ENCODE results near the gene HLA-E. TPM values are rescaled to one million over a fixed set of nuclear protein-coding genes. Genes with fewer than 3 reads are reported as not detected.
A peak's percentile ranks its signal among the peaks of the same experiment; 100 is the strongest.

The HLA-E gene
- total and polyA plus RNA-seq, 2 of the 13 experiments (the other 11 are each of a cell fraction or from before 2014, with no cell fraction given): 45.2 to 90.4 TPM

GRCh38 chr6:30489081-30490025 lies at the start of gene HLA-E (continued):
- TF ChIP-seq NRL (CRISPR knock-in tag; IDR thresholded peaks at IDR 0.05; ENCODE audit: borderline replicate concordance): peak; percentile 84
- 0 out of 2 replicates have a peak, but pooled peaks have one; percentile 20 for TF ChIP-seq ZNF614 (CRISPR knock-in tag; IDR thresholded peaks at IDR 0.05; ENCODE audit: borderline replicate concordance)
- TF ChIP-seq CAMTA2 (CRISPR knock-in tag; IDR thresholded peaks at IDR 0.05; ENCODE audit: borderline replicate concordance): peak; percentile 86; the same call in 1 of the 2 replicates
- TF ChIP-seq ARID2 (CRISPR knock-in tag; IDR thresholded peaks at IDR 0.05; ENCODE audit: borderline replicate concordance): peak; percentile 82; the same call in 1 of the 2 replicates
- TF ChIP-seq PHB2 (IDR thresholded peaks at IDR 0.05; ENCODE audit: partially characterized antibody): no peak
- no peak for TF ChIP-seq ZBTB3 (CRISPR knock-in tag; IDR thresholded peaks at IDR 0.05; ENCODE audit: borderline replicate concordance, low read depth)
- no peak for TF ChIP-seq PBX3 (CRISPR knock-in tag; IDR thresholded peaks at IDR 0.05; ENCODE audit: borderline replicate concordance)
- TF ChIP-seq ZFP90 (CRISPR knock-in tag; IDR thresholded peaks at IDR 0.05; ENCODE audit: borderline replicate concordance): peak; percentile 20; the same call in 1 of the 2 replicates
- TF ChIP-seq HNRNPH1 (optimal IDR thresholded peaks at IDR 0.05; ENCODE audit: low read depth, low read length): no peak
- TF ChIP-seq RBM22 (optimal IDR thresholded peaks at IDR 0.05; ENCODE audit: low read length): no peak
- TF ChIP-seq NR3C1 (CRISPR knock-in tag; IDR thresholded peaks at IDR 0.05): no peak
- no peak for TF ChIP-seq SIN3B (IDR thresholded peaks at IDR 0.05; ENCODE audit: low read length)
- no peak for TF ChIP-seq NFIC (IDR thresholded peaks at IDR 0.05; ENCODE audit: low read length)
- TF ChIP-seq NKX3-1 (CRISPR knock-in tag; IDR thresholded peaks at IDR 0.05): 0 out of 2 replicates have a peak, but pooled peaks have one; percentile 59
- TF ChIP-seq ZNF883 (CRISPR knock-in tag; IDR thresholded peaks at IDR 0.05; ENCODE audit: not compliant biosample characterization): peak; percentile 77
- TF ChIP-seq ZNF766 (CRISPR knock-in tag; IDR thresholded peaks at IDR 0.05; ENCODE audit: borderline replicate concordance): peak; percentile 38; the same call in 1 of the 2 replicates
- TF ChIP-seq ZNF576 (CRISPR knock-in tag; IDR thresholded peaks at IDR 0.05): peak; percentile 77; the same call in 1 of the 2 replicates
- no peak for TF ChIP-seq ZNF530 (CRISPR knock-in tag; IDR thresholded peaks at IDR 0.05; ENCODE audit: low read depth)
- peak; percentile 96 for TF ChIP-seq ZMYM2 (CRISPR knock-in tag; IDR thresholded peaks at IDR 0.05)
- TF ChIP-seq, protein P1, sequence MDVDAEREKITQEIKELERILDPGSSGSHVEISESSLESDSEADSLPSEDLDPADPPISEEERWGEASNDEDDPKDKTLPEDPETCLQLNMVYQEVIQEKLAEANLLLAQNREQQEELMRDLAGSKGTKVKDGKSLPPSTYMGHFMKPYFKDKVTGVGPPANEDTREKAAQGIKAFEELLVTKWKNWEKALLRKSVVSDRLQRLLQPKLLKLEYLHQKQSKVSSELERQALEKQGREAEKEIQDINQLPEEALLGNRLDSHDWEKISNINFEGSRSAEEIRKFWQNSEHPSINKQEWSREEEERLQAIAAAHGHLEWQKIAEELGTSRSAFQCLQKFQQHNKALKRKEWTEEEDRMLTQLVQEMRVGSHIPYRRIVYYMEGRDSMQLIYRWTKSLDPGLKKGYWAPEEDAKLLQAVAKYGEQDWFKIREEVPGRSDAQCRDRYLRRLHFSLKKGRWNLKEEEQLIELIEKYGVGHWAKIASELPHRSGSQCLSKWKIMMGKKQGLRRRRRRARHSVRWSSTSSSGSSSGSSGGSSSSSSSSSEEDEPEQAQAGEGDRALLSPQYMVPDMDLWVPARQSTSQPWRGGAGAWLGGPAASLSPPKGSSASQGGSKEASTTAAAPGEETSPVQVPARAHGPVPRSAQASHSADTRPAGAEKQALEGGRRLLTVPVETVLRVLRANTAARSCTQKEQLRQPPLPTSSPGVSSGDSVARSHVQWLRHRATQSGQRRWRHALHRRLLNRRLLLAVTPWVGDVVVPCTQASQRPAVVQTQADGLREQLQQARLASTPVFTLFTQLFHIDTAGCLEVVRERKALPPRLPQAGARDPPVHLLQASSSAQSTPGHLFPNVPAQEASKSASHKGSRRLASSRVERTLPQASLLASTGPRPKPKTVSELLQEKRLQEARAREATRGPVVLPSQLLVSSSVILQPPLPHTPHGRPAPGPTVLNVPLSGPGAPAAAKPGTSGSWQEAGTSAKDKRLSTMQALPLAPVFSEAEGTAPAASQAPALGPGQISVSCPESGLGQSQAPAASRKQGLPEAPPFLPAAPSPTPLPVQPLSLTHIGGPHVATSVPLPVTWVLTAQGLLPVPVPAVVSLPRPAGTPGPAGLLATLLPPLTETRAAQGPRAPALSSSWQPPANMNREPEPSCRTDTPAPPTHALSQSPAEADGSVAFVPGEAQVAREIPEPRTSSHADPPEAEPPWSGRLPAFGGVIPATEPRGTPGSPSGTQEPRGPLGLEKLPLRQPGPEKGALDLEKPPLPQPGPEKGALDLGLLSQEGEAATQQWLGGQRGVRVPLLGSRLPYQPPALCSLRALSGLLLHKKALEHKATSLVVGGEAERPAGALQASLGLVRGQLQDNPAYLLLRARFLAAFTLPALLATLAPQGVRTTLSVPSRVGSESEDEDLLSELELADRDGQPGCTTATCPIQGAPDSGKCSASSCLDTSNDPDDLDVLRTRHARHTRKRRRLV (CRISPR knock-in tag; IDR thresholded peaks at IDR 0.05): peak; percentile 46
- no peak for TF ChIP-seq HMG20B (CRISPR knock-in tag; conservative IDR thresholded peaks at IDR 0.05)
- TF ChIP-seq, protein P2, sequence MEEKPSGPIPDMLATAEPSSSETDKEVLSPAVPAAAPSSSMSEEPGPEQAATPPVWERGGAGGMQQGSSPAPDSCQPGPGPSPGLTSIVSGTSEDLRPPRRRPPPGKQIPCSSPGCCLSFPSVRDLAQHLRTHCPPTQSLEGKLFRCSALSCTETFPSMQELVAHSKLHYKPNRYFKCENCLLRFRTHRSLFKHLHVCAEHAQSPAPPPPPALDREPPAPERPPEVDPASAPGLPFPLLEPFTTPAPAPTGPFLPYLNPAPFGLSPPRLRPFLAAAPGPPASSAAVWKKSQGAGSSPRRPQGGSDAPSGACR (CRISPR knock-in tag; IDR thresholded peaks at IDR 0.05): no peak
